HG02938 (cell line): Measurements from ENCODE around the gene NR5A1.

ENCODE experiments used
- ATAC-seq: cut with Tn5 transposase; IDR thresholded peaks from one replicate; pipeline ENCODE4 v1.9.1; 2021; ENCODE audit warnings: mild to moderate bottlenecking, moderate library complexity; ENCODE audit not compliant: unreplicated experiment

NR5A1 gene

DNA sequence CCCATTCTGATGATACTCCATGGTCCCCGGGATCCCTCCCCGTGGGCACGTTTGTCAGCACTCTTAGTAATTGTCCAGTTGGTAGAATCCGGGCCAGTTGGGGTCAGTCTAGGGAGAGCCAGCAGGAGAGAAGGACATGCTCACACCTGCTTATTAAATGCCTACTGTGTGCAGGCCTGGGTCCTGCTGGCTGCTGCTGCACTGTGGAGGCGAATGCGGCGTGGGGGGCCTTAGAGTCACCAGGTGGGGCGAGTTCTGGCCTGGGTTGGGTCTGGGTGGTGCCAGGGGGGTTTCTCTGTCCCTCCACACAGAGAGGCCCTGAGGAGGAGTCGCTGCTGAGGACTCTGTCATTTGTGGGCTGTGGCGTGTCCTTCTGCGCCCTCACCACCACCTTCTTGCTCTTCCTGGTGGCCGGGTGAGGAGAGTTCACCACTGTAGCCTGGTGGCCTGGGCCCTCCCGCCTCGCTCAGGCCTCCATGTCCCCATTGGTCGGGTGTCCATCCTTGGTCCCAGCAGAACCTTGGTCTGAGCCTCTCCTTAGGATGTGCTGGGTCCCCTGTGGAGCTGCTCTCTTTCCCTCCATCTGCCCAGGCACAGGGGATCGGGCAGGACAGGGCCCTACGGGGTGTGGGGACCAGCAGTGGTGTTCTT lies 39.7 kb downstream of the NR5A1 start:
- ATAC-seq = no peak

DNA sequence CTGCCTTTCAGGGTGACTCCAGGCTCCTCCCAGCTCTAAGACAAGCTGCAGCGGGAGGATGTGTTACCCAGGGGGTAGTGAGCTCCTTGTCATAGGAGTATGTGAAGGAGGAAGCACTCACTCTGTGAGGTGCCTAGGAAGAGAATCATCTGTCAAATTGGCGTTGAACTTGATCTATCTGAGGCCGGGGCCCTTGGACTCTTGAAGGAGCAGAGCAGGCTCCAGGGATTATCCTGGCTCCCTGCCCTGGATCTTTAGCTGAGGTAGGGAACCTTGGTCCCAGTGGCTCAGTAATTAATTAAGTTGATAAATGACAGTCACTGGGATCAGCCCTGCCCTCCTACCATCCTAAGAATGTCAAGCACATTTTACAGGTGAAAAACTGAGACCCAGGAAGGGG lies 41.5 kb downstream of the NR5A1 start:
- no peak for ATAC-seq

DNA sequence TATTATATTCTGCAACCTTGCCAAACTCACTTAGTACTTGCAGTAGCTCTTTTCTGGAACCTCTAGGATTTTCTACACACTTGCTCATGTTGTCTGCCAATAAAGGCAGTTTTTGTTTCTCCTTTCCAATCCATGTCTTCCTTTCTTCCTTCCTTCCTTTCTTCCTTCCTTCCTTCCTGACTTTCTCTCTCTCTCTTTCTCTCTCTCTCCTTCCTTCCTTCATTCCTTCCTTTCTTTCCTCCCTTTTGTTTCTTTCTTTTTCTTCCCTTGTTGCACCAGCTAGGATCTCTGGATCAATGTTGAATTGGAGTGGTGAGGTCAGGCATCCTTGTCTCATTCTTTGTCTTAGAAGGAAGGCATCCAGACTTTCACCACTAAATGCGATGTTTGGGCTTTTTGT lies 44.5 kb downstream of the NR5A1 start:
- ATAC-seq = no peak

DNA sequence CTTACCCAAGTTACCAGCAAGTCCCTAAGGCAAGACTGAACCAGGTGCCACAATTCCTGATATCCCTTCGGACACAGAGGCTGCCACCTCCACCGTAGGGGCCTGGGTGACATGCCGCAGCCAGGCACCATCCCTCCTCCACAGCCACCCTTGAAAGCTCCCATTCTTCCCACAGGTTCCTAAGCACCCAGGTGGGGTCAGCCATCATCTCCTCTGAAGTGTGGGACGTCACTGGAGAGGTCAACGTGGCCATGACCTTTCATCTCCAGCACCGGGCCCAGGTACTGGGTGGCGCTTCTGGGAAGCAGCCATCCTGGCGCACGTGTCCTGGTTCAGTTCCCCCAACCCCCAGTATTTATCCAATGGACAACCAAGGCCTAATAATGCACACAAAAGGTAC lies 48.8 kb downstream of the NR5A1 start:
- no peak for ATAC-seq

DNA sequence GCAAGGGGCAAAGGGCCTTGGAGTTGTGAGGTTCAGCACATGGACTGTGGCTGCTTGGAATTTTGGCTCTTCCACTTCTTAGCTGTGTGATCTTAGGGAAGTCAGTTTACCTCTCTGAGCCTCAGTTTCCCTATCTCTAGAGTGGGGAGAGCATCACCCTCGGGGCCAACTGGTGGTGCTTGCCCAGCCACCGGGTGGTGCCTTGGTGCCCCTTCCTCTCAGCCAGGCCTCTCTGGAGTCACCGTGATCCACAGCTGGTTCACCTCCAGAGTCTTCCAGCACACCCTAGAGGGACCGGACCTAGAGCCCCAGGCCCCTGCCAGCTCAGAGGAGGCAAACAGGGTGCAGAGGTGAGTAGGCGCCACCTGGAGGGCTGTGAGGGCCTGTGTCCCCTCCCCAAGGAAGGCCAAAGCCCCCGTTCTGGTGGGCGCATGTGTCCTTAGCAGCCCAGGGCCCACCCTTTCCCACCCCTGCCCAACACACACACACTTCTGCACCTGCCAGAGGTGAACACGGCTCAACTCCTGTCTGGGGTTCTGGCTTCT lies 49.2 kb downstream of the NR5A1 start:
- ATAC-seq = no peak

DNA sequence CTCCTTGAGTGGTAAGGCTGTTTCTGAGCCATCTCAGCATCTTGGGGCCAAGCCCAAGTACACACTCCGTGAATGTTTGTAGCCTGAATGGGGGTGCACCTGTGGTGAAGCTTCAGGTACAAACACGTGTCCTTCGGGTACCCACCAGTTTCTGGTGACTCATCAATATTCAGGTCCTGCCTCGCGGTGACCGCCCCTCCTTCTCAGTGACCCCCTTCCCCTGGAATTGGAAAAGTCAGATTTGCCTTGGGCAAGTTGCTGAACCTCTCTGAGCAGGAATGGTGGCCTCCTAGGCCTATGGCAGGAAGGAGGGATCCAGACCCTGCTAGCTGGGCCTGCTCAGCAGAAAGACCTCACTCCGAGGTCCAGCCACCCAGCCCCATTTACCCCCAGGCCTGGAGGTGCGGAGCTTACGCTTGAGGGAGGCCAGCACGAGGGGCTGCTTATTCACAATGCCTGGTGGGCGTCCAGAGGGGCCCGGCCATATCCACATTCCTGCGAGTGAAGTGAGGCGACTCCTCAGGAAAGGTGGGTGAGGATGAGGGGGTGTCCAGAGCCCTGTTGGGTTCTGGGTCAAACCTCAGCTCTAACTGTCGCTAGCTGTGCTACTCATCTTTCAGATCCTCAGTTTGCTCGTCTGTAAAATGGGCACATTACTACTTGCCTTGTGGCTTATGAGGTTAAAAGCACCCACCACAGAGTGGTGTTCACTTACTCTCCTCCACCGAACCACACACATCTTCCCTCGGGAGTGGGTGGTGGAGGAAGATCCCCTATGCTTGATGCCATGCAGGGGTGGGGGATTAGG lies 49.9 kb downstream of the NR5A1 start:
- ATAC-seq = no peak

DNA sequence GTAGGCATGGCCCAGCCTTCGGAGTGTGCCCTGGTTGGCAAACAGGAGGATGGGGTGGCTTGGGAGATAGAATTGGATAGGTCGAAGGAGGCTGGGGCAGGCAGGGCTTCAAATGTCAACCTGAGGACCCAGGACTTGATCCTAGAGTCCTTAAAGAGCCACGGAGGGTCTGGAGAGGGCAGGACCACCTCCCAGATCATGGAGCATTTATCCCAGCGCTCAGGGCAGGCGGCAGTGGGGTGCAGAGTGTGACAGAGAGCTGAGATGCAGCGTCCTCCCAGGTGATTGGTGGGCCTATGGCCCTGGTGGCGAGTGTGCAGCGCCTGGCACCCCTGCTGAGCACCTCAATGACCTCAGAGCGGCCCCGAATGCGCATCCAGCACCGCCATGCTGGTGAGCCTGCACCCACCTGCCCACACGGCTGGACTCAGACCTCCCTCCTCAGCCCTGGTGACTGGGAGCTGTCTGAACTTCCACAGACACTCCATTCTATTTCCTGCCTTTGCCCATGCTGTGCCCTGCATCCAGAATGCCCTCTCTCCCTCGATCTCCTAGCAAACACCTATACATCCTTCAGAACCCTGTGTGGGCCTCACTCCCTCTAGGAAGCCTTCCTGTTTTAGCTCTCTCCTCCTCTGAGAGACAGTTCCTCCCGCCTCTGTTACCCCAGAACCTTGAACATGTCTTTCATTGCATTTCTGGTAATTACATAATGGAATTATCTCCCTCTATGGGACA lies 50.7 kb downstream of the NR5A1 start:
- ATAC-seq = no peak

DNA sequence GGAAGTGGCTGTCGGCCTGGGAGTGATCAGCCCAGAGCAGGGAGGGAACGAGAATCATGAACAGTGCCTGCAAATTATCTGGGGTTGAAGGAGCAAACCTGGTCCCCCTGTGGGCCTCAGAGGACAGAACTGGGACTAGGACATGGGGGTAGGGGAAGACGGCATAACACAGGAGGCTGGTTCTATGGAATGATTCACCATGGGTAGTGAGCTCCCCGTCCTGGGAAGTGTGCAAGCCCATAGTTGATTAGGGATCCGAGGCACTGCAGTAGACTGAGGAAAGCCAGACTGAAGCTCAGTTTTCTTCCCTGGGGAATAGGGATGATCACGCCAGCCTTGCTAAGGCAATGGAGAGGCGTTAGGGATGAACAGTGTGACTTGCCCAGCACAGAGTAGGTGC lies 51.4 kb downstream of the NR5A1 start:
- no peak for ATAC-seq

DNA sequence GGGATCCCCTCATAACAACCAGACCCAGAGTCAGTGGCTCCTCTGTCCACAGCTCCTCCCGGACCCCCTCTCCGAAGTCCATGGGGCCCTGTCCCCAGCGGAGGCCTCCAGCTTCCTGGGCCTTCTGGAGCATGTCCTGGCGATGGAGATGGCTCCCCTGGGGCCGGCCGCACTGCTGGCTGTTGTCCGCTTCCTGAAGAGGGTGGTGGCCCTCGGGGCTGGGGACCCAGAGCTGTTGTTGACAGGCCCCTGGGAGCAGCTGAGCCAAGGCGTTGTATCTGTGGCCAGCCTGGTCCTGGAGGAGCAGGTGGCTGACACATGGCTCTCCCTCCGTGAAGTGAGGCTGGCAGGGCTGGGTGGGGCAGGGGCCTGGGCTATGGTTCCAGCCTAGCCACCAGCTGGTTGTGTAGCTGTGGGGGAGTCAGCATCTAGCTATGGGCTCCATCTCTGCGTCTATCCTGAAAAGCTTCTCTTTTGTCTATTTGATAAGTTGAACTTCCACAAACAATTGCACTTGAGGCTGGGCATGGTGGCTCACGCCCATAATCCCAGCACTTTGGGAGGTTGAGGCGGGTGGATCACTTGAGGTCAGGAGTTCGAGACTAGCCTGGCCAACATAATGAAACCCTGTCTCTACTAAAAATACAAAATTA lies 52.3 kb downstream of the NR5A1 start:
- no peak for ATAC-seq

DNA sequence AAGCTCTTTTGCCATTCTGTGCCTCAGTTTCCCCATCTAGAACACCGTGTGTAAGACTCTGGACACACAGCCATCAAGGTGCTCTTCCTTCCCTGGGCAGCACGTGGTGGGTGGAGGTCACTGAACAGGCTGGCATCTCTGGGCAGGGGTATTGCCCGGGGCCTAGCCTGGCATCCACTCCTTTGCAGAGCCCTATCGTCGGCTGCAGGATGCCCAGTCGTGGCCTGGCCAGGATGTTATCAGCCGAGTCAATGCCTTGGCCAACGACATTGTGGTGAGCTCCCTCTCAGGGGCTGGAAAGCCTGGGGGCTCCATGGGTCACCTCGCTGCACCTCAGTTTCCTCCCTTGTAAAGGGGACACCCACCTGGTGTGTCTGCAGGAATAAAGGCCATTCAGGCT lies 52.9 kb downstream of the NR5A1 start:
- no peak for ATAC-seq

DNA sequence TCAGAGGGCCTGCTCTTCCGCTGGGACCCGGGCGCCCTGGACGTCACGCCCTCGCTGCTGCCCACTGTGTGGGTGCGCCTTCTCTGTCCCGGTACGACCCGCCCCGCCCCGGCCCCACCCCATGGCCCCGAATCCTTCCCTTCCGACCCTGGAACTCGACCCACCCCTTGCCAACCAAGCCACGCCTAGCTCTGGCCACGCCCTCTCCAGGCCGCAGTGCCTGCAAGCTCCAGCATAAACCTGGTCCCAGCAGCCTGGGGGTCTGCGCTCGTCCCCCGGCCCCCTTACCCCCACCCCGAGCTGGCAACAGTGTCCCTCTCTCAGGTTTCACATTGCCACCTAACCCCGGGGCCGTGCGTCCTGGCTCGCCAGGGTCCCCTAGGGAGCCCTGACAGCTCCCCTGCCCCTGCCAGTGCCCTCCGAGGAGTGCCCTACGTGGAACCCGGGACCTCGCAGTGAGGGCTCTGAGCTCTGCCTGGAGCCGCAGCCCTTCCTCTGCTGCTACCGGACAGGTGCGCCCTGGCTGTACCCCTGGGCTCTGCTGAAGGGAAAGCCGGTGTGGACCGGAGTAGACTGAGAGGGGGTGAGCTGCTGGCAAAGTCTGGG lies 53.5 kb downstream of the NR5A1 start:
- no peak for ATAC-seq

DNA sequence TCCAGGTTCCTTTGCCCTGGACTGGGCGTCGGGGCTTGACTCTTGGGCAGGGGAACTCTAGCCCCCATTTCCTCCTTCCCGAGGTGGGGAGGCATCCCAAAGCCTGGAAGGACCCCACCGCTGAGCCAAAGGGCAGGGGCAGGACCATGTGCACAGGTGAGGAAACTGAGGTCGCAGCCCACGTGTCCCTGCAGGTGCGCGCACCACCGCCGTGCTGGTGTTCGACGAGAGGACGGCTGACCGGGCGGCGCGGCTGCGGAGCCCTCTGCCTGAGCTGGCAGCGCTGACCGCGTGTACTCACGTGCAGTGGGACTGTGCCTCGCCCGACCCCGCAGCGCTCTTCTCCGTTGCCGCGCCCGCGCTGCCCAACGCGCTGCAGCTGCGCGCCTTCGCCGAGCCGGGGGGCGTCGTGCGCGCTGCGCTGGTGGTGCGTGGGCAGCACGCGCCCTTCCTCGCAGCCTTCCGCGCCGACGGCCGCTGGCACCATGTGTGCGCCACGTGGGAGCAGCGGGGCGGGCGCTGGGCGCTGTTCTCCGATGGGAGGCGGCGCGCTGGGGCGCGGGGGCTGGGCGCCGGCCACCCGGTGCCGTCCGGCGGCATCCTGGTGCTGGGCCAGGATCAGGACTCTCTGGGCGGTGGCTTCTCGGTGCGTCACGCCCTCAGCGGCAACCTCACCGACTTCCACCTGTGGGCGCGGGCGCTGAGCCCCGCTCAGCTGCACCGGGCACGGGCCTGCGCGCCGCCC lies 54.2 kb downstream of the NR5A1 start:
- ATAC-seq = no peak

DNA sequence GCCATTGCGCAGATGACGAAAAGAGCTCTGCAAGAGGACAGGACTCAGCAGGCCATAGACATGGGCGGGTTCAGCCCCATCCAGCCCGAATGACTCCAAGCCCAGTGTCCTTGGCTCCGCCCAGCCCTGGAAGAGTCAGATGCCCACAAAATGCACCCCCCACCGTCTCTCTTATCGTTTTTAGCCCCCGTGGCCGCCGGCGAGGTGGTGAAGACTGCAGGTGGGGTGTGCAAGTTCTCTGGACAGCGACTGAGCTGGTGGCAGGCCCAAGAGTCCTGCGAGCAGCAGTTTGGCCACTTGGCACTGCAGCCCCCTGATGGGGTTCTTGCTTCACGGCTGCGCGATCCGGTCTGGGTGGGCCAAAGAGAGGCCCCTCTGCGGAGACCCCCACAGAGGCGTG lies 54.9 kb downstream of the NR5A1 start:
- no peak for ATAC-seq

DNA sequence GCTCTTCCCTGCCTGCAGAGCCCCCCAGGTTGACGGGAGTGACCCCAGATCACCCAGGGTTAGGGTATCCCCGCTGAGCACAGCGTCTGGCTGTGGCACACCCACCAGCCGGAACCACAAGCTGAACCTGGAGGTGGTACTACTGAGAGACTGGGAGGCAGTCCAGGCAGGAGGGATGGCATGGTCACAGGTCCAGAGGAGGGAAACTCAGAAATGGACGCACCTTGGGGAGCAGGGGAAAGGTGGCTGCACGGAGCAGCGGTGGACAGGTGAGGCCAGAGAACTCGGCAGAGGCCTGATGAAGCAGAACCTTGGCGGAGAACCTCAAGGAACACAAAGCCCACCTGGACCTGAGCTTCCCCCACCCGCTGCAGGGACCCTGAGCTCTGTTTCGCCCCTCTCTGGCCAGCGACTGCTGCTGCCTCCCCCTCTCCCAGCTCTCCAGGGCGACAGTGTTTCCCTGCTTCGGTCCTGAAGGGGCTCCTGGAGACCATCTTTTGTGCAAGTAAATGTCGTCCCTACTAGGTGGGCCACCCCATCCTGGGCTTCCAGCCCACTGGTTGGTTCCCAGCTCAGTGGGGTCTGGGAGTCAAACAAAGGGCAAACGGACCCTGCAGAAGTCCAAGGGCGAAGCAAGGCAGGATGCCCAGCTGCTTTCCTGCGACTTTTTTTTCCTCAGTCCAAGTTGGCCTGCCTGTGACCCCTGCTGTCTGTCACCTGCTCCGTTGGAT lies 56.1 kb downstream of the NR5A1 start:
- no peak for ATAC-seq

DNA sequence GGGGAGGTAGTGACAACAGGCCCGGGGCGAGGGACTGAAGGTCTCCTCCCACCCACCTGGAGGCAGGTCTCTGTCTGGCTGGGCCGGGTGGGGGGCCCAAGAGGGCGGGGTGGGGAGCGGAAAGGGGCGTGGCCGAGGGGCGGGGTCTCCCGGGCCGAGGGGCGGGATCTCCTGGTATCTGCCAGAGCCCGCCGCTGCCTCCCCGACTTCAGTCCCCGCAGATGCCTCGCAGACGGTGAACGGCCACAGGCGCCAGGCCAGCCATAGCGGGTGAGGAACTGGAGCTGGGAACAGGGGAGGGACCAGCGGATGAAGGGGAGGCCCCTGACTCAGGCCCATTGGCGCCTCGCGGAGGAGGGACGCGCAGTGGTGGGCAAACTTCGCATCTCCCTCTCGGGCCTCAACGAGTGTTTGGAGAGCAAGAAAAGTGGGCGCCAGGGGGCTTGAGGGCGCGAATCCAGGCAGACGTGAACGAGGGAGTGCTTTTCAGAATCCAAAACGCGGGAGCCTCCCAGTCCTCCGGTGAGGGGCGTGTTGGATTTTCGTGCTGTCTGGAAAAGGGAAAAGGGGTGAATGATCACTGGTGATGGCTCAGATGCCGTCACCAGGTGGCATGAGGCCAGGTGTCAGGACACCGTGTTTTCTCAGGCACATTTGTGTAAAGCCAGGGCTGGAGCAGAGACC lies 56.8 kb downstream of the NR5A1 start, which contains the start of gene ADGRD2:
Gene ADGRD2 (plus strand): TSS at position 211 of the 684 bp plus-strand sequence. CDS start 1,216 bp downstream, outside the sequence.
- ATAC-seq = no peak

DNA sequence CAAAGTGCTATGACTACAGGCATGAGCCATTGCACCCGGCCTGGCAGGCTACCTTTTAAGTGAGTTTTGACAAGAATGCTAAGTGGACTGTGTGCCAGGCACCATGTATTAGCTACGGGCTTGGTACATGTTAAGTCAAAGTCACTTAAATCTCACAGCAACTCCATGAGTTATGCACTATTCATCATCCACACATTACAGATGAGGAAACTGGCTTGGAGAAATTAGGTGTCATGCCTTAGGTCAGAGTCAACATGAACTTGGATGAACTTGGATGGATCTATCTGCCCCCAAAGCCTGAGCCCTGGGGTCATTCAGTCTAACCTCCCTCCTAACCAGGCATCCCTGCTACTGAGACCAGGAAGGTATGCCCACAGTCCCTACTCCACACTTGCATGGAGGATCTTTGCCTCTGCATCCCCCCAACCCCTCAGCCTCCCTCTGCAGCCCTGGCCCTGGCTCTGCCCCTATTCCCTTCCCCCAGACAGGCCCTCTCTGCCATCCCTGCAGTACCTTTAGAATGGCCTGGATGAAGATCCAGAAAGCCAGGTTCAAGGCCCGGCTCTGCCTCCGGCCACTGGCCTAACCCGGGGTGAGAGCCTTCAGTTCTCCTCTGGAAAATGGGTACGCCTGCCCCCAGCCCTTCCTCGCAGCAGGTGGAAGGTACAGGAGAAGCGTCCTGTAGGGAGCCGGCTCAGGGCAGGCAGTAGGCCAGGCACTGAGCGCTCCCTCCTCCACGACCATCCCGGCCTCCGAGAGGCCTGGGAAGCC lies 57.6 kb downstream of the NR5A1 start:
- no peak for ATAC-seq

DNA sequence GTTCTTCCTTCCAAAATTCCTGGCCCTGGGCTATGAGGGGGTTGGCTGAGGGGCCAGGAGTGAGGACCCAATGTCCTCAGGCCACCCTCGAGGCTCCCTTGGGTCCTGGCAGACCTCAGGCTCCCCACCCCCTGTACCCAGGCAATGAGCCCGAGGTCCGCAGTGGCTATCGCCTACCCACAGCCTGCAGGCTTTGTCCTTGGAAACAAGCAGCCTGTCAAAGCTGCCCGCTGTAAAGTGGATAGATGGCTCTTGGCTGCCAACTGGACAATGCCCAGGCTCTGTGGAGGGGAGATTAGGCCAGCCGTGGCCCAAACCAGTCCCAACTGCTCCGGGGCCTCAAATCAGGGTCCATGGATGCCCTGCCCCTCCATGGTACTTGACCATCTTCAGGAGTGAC lies 59.2 kb downstream of the NR5A1 start:
- ATAC-seq = no peak

DNA sequence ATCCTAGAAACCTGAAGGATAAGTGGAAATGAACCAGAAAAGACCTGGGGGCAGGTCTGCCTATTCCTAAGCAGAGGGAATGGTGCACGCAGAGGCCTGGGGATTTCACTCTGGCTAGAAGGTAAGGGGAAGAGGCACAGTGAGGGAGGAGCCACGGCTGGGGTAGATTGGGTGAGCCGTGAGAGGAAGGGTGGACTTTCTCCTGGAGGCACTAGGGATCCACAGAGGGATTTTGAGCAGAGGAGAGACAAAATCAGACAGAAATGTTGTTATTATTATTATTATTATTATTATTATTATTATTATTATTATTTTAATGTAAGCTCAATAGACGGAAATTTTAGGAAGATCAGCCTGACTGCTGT lies 59.9 kb downstream of the NR5A1 start:
- ATAC-seq = no peak
